ENCODE results near the gene C3orf33.

Gene C3orf33

DNA sequence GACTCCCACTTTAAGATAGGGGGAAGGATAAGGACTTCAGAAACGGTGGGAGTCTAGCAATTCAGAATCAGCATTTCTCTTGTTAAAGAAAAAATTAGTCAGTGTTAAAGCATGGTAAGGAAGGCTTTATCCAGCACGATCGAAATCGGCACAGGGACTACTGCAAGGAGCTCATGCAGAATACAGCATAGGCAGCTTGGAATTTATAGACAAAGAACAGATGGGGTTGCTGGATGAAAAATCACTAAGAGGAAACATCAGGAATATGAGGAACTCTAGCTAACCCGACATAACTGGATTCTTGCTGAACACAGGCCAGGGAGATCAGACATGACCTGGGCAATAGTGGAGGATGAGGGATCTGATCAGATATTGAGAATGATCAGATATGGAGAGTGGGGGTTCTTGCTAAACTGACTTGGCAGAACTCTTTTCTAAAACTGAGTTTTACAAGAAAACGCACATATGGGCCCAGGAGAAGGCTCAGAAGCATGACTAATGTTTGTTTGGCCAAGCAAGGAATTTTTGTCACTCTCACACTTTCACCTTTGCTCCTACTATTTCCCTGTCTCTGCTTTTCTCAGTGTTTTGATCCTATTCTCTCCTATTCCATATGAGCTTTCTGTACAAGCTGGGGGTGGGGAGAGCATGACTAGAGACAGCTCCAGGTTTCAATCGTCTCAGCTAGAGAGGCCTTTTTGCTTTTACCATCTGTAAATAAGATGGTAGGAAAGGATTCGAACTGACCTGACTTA lies 57.3 kb downstream of the C3orf33 start:
- Histone ChIP-seq H3K27ac (ENCODE audit: low read length) (no peak overlapping the region), H3K9me3 (ENCODE audit: control insufficient read depth in 2 of 2, low read length in 2 of 2) (no peaks in the 10 kb centered on the region), H3K4me1 (ENCODE audit: control insufficient read depth, insufficient read depth, low read length) (peaks cover 12% of the 10 kb centered on the region), H3K36me3 (ENCODE audit: control insufficient read depth in 2 of 2, insufficient read depth in 2 of 2, low read length in 2 of 2) (no peaks in the 10 kb centered on the region), H3K27me3 (ENCODE audit: control insufficient read depth in 1 of 2, insufficient read depth in 2 of 2, low read length in 2 of 2) (no peaks in the 10 kb centered on the region), H3K9ac (ENCODE audit: low read length in 2 of 2) (no peak overlapping the region), H3K4me3 (ENCODE audit: low read length in 2 of 2) (no peak overlapping the region)

GRCh38 chr3:155747946-155748290 lies 58.2 kb downstream of the C3orf33 start:
- no peak overlapping the region for H3K27ac ChIP-seq (ENCODE audit: low read length)
- no peak overlapping the region for H3K4me3 ChIP-seq (ENCODE audit: low read length in 2 of 2)
- no peaks in the 10 kb centered on the region for H3K36me3 ChIP-seq (ENCODE audit: control insufficient read depth in 2 of 2, insufficient read depth in 2 of 2, low read length in 2 of 2)
- H3K9me3 ChIP-seq (ENCODE audit: control insufficient read depth in 2 of 2, low read length in 2 of 2), result no peaks in the 10 kb centered on the region
- peaks cover 12% of the 10 kb centered on the region for H3K4me1 ChIP-seq (ENCODE audit: control insufficient read depth, insufficient read depth, low read length)
- H3K9ac ChIP-seq (ENCODE audit: low read length in 2 of 2), result no peak overlapping the region
- no peaks in the 10 kb centered on the region for H3K27me3 ChIP-seq (ENCODE audit: control insufficient read depth in 1 of 2, insufficient read depth in 2 of 2, low read length in 2 of 2)

- H3K27me3 ChIP-seq (ENCODE audit: control insufficient read depth in 1 of 2, insufficient read depth in 2 of 2, low read length in 2 of 2), result no peaks in the 10 kb centered on the region
- H3K36me3 ChIP-seq (ENCODE audit: control insufficient read depth in 2 of 2, insufficient read depth in 2 of 2, low read length in 2 of 2), result no peaks in the 10 kb centered on the region
- H3K9ac ChIP-seq (ENCODE audit: low read length in 2 of 2), result no peak overlapping the region
- H3K27ac ChIP-seq (ENCODE audit: low read length), result no peak overlapping the region
- H3K4me3 ChIP-seq (ENCODE audit: low read length in 2 of 2), result no peak overlapping the region
- no peaks in the 10 kb centered on the region for H3K9me3 ChIP-seq (ENCODE audit: control insufficient read depth in 2 of 2, low read length in 2 of 2)
- H3K4me1 ChIP-seq (ENCODE audit: control insufficient read depth, insufficient read depth, low read length), result peaks cover 12% of the 10 kb centered on the region
These were observed 58.7 kb downstream of the C3orf33 start for GRCh38 chr3:155747286-155747945.

- Histone ChIP-seq H3K4me1 (ENCODE audit: control insufficient read depth, insufficient read depth, low read length) (peaks cover 12% of the 10 kb centered on the region), H3K36me3 (ENCODE audit: control insufficient read depth in 2 of 2, insufficient read depth in 2 of 2, low read length in 2 of 2) (no peaks in the 10 kb centered on the region), H3K4me3 (ENCODE audit: low read length in 2 of 2) (no peak overlapping the region), H3K9ac (ENCODE audit: low read length in 2 of 2) (no peak overlapping the region), H3K27me3 (ENCODE audit: control insufficient read depth in 1 of 2, insufficient read depth in 2 of 2, low read length in 2 of 2) (no peaks in the 10 kb centered on the region), H3K27ac (ENCODE audit: low read length) (no peak overlapping the region), H3K9me3 (ENCODE audit: control insufficient read depth in 2 of 2, low read length in 2 of 2) (no peaks in the 10 kb centered on the region)
These were observed 59.4 kb downstream of the C3orf33 start for GRCh38 chr3:155746703-155747102.

DNA sequence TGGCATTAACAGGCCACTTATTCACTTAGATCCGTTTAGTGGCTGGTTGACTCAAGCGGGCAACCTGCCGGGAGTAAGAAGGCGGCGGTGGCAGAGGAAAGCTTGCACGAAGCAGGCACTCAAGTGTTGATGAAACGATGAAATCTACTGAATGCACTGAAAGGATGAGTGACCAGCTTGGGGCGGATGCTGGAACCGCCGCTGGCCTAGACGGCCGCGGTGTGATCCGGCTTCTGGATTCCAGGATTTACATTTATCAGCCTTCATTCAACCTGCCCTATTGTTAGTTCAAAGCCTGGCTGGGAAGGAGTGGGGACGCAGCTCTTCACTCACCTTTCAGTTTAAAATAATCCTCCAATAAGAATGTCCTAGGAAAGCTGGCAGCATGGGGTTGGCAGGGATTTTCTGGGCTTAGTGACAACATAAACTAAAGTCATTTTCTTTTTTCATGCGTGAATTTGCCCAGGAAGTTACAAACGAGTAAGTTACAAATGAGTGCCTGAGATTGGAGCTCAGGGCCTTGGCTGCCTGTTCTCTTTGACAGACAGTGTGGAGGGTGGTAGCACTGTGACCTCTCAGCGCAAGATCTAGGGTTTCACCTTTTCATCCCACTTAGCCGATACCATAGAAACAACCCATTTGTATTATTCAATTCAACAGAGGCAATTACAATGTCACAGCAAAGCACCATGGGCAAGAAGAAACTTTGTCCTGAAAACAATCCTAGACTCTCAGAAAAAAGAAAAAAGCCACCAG lies 60.1 kb downstream of the C3orf33 start:
- Histone ChIP-seq H3K27me3 (ENCODE audit: control insufficient read depth in 1 of 2, insufficient read depth in 2 of 2, low read length in 2 of 2) (no peaks in the 10 kb centered on the region), H3K36me3 (ENCODE audit: control insufficient read depth in 2 of 2, insufficient read depth in 2 of 2, low read length in 2 of 2) (no peaks in the 10 kb centered on the region), H3K9ac (ENCODE audit: low read length in 2 of 2) (no peak overlapping the region), H3K4me3 (ENCODE audit: low read length in 2 of 2) (peak overlapping the region; percentile 40 to 89), H3K4me1 (ENCODE audit: control insufficient read depth, insufficient read depth, low read length) (peaks cover 12% of the 10 kb centered on the region), H3K9me3 (ENCODE audit: control insufficient read depth in 2 of 2, low read length in 2 of 2) (no peaks in the 10 kb centered on the region), H3K27ac (ENCODE audit: low read length) (no peak overlapping the region)

GRCh38 chr3:155744626-155745324 lies 61.3 kb downstream of the C3orf33 start, which contains the start of gene PLCH1:
Gene PLCH1, minus strand, starts transcription at chr3:155745071. Its CDS starts 40,847 bp downstream, at chr3:155704224.
- peak within 1 kb of the TSS; percentile 0 to 66 for H3K9ac ChIP-seq (ENCODE audit: low read length in 2 of 2)
- no peaks in the 10 kb centered on the region for H3K9me3 ChIP-seq (ENCODE audit: control insufficient read depth in 2 of 2, low read length in 2 of 2)
- no peaks in the 10 kb centered on the region for H3K36me3 ChIP-seq (ENCODE audit: control insufficient read depth in 2 of 2, insufficient read depth in 2 of 2, low read length in 2 of 2)
- peak within 1 kb of the TSS; percentile 89 to 90 for H3K4me3 ChIP-seq (ENCODE audit: low read length in 2 of 2)
- no peaks in the 10 kb centered on the region for H3K27me3 ChIP-seq (ENCODE audit: control insufficient read depth in 1 of 2, insufficient read depth in 2 of 2, low read length in 2 of 2)
- H3K27ac ChIP-seq (ENCODE audit: low read length), result no peak within 1 kb of the TSS
- H3K4me1 ChIP-seq (ENCODE audit: control insufficient read depth, insufficient read depth, low read length), result peaks cover 12% of the 10 kb centered on the region

DNA sequence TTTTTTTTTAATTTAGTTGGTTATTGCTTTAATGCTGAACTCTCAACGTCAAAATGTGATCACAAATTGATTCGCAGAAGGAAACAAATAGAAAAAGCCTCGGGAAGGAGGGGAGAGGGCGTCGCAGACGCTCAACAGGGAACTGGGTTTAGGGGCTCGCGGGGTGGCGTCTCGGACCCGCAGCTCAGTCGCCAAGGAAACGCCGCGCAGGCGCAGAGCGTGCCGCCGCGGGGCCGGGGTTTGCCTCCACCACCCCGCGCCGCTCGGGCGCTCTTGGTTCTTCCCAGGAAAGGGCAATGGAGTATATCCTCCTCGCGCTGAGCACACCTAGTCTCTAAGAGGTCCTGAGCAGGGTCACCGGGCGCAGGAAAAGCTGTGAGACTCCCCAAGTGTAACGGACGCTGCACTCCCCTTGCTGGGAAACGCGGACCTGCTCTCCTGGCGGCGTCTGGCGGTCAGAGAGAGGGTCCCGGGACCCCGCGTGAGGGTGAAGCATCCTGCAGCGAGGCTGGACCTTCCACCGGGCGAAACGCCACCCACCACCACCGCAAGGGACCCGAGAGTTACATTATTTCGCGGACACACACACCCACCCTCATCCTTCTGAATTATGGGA lies 62.0 kb downstream of the C3orf33 start:
- no peak overlapping the region for H3K27ac ChIP-seq (ENCODE audit: low read length)
- peaks cover 12% of the 10 kb centered on the region for H3K4me1 ChIP-seq (ENCODE audit: control insufficient read depth, insufficient read depth, low read length)
- peak overlapping the region; percentile 89 to 90 for H3K4me3 ChIP-seq (ENCODE audit: low read length in 2 of 2)
- peak overlapping the region; percentile 0 to 66 for H3K9ac ChIP-seq (ENCODE audit: low read length in 2 of 2)
- no peaks in the 10 kb centered on the region for H3K36me3 ChIP-seq (ENCODE audit: control insufficient read depth in 2 of 2, insufficient read depth in 2 of 2, low read length in 2 of 2)
- no peaks in the 10 kb centered on the region for H3K27me3 ChIP-seq (ENCODE audit: control insufficient read depth in 1 of 2, insufficient read depth in 2 of 2, low read length in 2 of 2)
- no peaks in the 10 kb centered on the region for H3K9me3 ChIP-seq (ENCODE audit: control insufficient read depth in 2 of 2, low read length in 2 of 2)

DNA sequence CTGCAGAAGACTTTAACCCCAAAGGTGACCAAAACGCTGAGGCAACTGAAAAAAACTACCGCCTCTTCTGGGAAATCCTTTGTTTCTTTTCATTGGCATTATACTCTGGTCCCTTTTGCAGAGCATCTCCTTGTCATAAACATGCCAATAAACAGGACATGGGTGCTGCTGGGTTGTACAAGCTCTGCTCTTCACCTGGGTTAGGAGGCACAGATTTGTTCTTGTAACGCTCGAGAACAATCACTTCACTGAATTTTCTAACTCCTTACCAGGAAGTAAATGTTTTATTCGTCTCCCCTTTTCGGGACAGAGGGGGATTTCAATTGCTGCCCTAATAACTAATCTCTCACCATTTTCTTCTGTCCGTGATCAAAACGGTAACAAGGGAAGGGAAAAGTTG lies 62.5 kb downstream of the C3orf33 start:
- peak overlapping the region; percentile 0 to 66 for H3K9ac ChIP-seq (ENCODE audit: low read length in 2 of 2)
- H3K9me3 ChIP-seq (ENCODE audit: control insufficient read depth in 2 of 2, low read length in 2 of 2), result no peaks in the 10 kb centered on the region
- no peak overlapping the region for H3K27ac ChIP-seq (ENCODE audit: low read length)
- no peaks in the 10 kb centered on the region for H3K27me3 ChIP-seq (ENCODE audit: control insufficient read depth in 1 of 2, insufficient read depth in 2 of 2, low read length in 2 of 2)
- H3K4me3 ChIP-seq (ENCODE audit: low read length in 2 of 2), result peak overlapping the region; percentile 89 to 90
- H3K36me3 ChIP-seq (ENCODE audit: control insufficient read depth in 2 of 2, insufficient read depth in 2 of 2, low read length in 2 of 2), result no peaks in the 10 kb centered on the region
- peaks cover 12% of the 10 kb centered on the region for H3K4me1 ChIP-seq (ENCODE audit: control insufficient read depth, insufficient read depth, low read length)

GRCh38 chr3:155742349-155742965 lies 63.6 kb downstream of the C3orf33 start:
- H3K27ac ChIP-seq (ENCODE audit: low read length), result no peak overlapping the region
- H3K9ac ChIP-seq (ENCODE audit: low read length in 2 of 2), result no peak overlapping the region
- no peaks in the 10 kb centered on the region for H3K27me3 ChIP-seq (ENCODE audit: control insufficient read depth in 1 of 2, insufficient read depth in 2 of 2, low read length in 2 of 2)
- peaks cover 12% of the 10 kb centered on the region for H3K4me1 ChIP-seq (ENCODE audit: control insufficient read depth, insufficient read depth, low read length)
- H3K4me3 ChIP-seq (ENCODE audit: low read length in 2 of 2), result no peak overlapping the region
- H3K9me3 ChIP-seq (ENCODE audit: control insufficient read depth in 2 of 2, low read length in 2 of 2), result no peaks in the 10 kb centered on the region
- no peaks in the 10 kb centered on the region for H3K36me3 ChIP-seq (ENCODE audit: control insufficient read depth in 2 of 2, insufficient read depth in 2 of 2, low read length in 2 of 2)

GRCh38 chr3:155741603-155742002 lies 64.5 kb downstream of the C3orf33 start:
- Histone ChIP-seq H3K27ac (ENCODE audit: low read length) (no peak overlapping the region), H3K36me3 (ENCODE audit: control insufficient read depth in 2 of 2, insufficient read depth in 2 of 2, low read length in 2 of 2) (no peaks in the 10 kb centered on the region), H3K4me1 (ENCODE audit: control insufficient read depth, insufficient read depth, low read length) (peaks cover 12% of the 10 kb centered on the region), H3K9ac (ENCODE audit: low read length in 2 of 2) (no peak overlapping the region), H3K9me3 (ENCODE audit: control insufficient read depth in 2 of 2, low read length in 2 of 2) (no peaks in the 10 kb centered on the region), H3K4me3 (ENCODE audit: low read length in 2 of 2) (no peak overlapping the region), H3K27me3 (ENCODE audit: control insufficient read depth in 1 of 2, insufficient read depth in 2 of 2, low read length in 2 of 2) (no peaks in the 10 kb centered on the region)

Measured in stomach smooth muscle (tissue), 2 donors.